KOPT-K1 (cell line): ENCODE data around the gene SETDB1.
"Not testable (repeated sequence)": the region's sequence is repeated elsewhere in the genome, so short reads cannot be mapped to it uniquely, and the experiment has no call there.

Experiments
- H3K27ac ChIP-seq: fragments of 200-600 bp; sonication (generic); 2 replicates; pipeline ENCODE4 v1.5.1; 2016; ENCODE audit warnings: antibody characterized with exemption, mild to moderate bottlenecking, low read depth, low read length; ENCODE audit not compliant: poor library complexity, severe bottlenecking
- H3K36me3 ChIP-seq: fragments of 200-600 bp; sonication (generic); 2 replicates; pipeline ENCODE4 v1.5.1; 2017; ENCODE audit warnings: antibody characterized with exemption, mild to moderate bottlenecking, low read length, moderate library complexity; ENCODE audit not compliant: insufficient read depth
- H3K9me3 ChIP-seq: fragments of 200-600 bp; sonication (generic); 2 replicates; pipeline ENCODE4 v1.5.1; 2017; ENCODE audit warnings: antibody characterized with exemption, low read length, mild to moderate bottlenecking; ENCODE audit not compliant: insufficient read depth, poor library complexity, severe bottlenecking

Gene SETDB1

GRCh38 chr1:150926097-150926741 is at the start of gene SETDB1:
TSS of gene SETDB1 (plus strand) at chr1:150926363. CDS start at chr1:150927715, 1,352 bp downstream.
- Histone ChIP-seq H3K36me3 (peaks cover 34% of the 10 kb centered on the region), H3K27ac (peak within 1 kb of the TSS; percentile 81)

GRCh38 chr1:150878931-150879330 is 47.2 kb upstream of the SETDB1 start:
- H3K27ac ChIP-seq, H3K36me3 ChIP-seq, H3K9me3 ChIP-seq: not testable (repeated sequence)

More at GRCh38 chr1:150926097-150926741, at the start of gene SETDB1:
- peaks cover 8% of the 10 kb centered on the region for H3K9me3 ChIP-seq

- Histone ChIP-seq H3K36me3 (no peaks in the 10 kb centered on the region), H3K9me3 (no peaks in the 10 kb centered on the region), H3K27ac (no peak overlapping the region)
These were observed 44.7 kb upstream of the SETDB1 start for GRCh38 chr1:150881331-150882070.

GRCh38 chr1:150883121-150883520 is 43.0 kb upstream of the SETDB1 start:
- H3K36me3 ChIP-seq, H3K27ac ChIP-seq, H3K9me3 ChIP-seq: not testable (repeated sequence)

- Histone ChIP-seq H3K36me3 (no peaks in the 10 kb centered on the region), H3K27ac (no peak within 1 kb of the TSS), H3K9me3 (no peaks in the 10 kb centered on the region)
These were observed 39.1 kb upstream of the SETDB1 start, which contains the start of gene CTXND2 for GRCh38 chr1:150887018-150887417. TSS of gene CTXND2 (plus strand) at chr1:150887136. CDS start at chr1:150912315, 25,179 bp downstream.

GRCh38 chr1:150888727-150889126 is 37.4 kb upstream of the SETDB1 start:
- Histone ChIP-seq H3K27ac (no peak overlapping the region), H3K9me3 (no peaks in the 10 kb centered on the region), H3K36me3 (no peaks in the 10 kb centered on the region)

GRCh38 chr1:150890033-150890416 is 36.1 kb upstream of the SETDB1 start:
- H3K36me3 ChIP-seq = no peaks in the 10 kb centered on the region
- H3K27ac ChIP-seq = peak overlapping the region; percentile 52
- no peaks in the 10 kb centered on the region for H3K9me3 ChIP-seq

- H3K27ac ChIP-seq = no peak overlapping the region
- no peaks in the 10 kb centered on the region for H3K9me3 ChIP-seq
- no peaks in the 10 kb centered on the region for H3K36me3 ChIP-seq
These were observed 32.7 kb upstream of the SETDB1 start for GRCh38 chr1:150893336-150893913.

- no peaks in the 10 kb centered on the region for H3K9me3 ChIP-seq
These were observed 30.5 kb upstream of the SETDB1 start for GRCh38 chr1:150895618-150896017.

GRCh38 chr1:150899795-150900194 is 26.4 kb upstream of the SETDB1 start:
- not testable (repeated sequence) for H3K9me3 ChIP-seq, H3K36me3 ChIP-seq, H3K27ac ChIP-seq

More at GRCh38 chr1:150895618-150896017, 30.5 kb upstream of the SETDB1 start:
- Histone ChIP-seq H3K27ac (no peak overlapping the region), H3K36me3 (no peaks in the 10 kb centered on the region)

GRCh38 chr1:150902346-150902745 is 23.8 kb upstream of the SETDB1 start:
- no peaks in the 10 kb centered on the region for H3K36me3 ChIP-seq
- H3K9me3 ChIP-seq = no peaks in the 10 kb centered on the region
- no peak overlapping the region for H3K27ac ChIP-seq

- no peaks in the 10 kb centered on the region for H3K36me3 ChIP-seq
- no peaks in the 10 kb centered on the region for H3K9me3 ChIP-seq
- H3K27ac ChIP-seq = no peak overlapping the region
These were observed 23.4 kb upstream of the SETDB1 start for GRCh38 chr1:150902751-150903150.

GRCh38 chr1:150905301-150905700 is 20.9 kb upstream of the SETDB1 start:
- peaks cover 7% of the 10 kb centered on the region for H3K9me3 ChIP-seq
- no peak overlapping the region for H3K27ac ChIP-seq

GRCh38 chr1:150906329-150906728 is 19.8 kb upstream of the SETDB1 start:
- Histone ChIP-seq H3K9me3 (peaks cover 7% of the 10 kb centered on the region), H3K27ac (no peak overlapping the region), H3K36me3 (no peaks in the 10 kb centered on the region)

More at GRCh38 chr1:150905301-150905700, 20.9 kb upstream of the SETDB1 start:
- H3K36me3 ChIP-seq = no peaks in the 10 kb centered on the region

- Histone ChIP-seq H3K27ac (no peak overlapping the region), H3K36me3 (no peaks in the 10 kb centered on the region), H3K9me3 (peaks cover 7% of the 10 kb centered on the region)
These were observed 19.4 kb upstream of the SETDB1 start for GRCh38 chr1:150906813-150907212.
